ENCODE data around the gene BCAP29. TPM values are rescaled to one million over a fixed set of nuclear protein-coding genes. Genes with fewer than 3 reads are reported as not detected.
A peak's percentile ranks its signal among the peaks of the same experiment; 100 is the strongest.
"Not testable (repeated sequence)": the region's sequence is repeated elsewhere in the genome, so short reads cannot be mapped to it uniquely, and the experiment has no call there.

The BCAP29 gene, protein sequence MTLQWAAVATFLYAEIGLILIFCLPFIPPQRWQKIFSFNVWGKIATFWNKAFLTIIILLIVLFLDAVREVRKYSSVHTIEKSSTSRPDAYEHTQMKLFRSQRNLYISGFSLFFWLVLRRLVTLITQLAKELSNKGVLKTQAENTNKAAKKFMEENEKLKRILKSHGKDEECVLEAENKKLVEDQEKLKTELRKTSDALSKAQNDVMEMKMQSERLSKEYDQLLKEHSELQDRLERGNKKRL
- 25.1 TPM for total RNA-seq

DNA sequence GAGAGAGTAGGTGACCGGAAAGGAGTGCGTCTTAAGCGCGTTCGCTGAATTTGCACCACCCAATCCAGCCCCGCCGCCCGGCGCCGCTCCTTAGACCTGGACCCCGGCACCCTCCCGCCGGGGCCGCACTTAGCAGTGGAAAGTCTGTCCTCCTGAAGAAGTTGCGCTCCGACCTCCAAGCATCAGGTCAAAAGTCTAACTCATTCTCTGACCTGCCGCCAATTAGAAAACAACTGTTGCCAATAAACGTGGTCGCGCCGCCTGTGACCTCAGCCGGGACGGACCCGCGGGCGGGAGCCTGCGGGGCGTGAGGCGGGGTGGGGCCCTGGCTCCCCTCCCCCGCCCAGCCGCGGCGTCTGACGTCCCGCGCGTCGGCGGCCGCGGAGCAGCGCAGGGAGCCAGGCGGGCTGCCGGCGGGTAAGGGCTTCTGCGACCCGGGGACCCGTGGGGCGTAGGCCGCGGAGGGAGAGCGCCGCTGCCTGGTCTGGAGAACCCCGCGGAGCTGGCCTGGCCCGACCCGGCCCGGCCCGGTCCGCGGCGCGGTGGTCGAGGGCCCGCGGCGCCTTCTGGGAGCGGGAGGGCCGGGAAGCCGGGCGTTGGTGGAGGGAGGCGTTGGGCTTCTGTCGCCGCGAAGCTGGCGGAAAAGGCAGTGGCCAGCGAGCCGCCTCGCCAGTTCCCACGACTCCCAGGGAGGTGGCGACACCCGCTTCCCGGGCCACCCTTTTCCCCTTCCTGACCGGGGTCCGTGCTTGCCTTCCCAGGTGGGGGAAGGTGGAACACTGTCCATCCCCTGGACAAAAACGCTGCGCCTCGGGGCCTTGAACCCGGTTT, at the start of gene BCAP29:
BCAP29 (plus strand) TSS at position 362 of the 831 bp plus-strand sequence. CDS start 527 bp downstream, outside the sequence.
- DNase-seq (ENCODE audit: low spot score) (peak; percentile 83), ATAC-seq (peak; percentile 96)

GRCh38 chr7:107530751-107531150, 49.3 kb upstream of the BCAP29 start:
- no peak for DNase-seq (ENCODE audit: low spot score)
- no peak for ATAC-seq

DNA sequence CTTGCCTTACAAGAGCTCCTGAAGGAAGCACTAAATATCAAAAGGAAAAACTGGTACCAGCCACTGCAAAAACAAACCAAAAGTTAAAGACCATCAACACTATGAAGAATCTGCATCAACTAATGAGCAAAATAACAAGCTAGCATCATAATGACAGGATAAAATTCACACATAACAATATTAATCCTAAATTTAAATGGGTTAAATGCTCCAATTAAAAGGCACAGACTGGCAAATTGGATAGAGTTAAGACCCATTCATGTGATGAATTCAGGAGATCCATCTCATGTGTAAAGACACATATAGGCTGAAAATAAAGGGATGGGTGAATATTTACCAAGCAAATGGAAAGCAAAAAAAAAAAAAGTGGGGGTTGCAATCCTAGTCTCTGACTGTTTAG, 45.9 kb upstream of the BCAP29 start:
- no peak for DNase-seq (ENCODE audit: low spot score)
- ATAC-seq, result no peak

DNA sequence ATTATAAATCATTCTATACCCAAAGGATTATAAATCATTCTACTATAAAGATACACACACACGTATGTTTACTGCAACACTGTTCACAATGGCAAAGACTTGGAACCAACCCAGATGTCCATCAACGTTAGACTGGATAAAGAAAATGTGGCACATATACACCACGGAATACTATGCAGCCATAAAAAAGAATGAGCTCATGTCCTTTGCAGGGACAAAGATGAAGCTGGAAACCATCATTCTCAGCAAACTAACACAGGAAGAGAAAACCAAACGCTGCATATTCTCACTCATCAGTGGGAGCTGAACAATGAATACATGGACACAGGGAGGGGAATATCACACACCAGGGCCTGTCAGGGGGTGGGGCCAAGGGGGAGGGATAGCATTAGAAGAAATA, 42.8 kb upstream of the BCAP29 start:
- ATAC-seq; DNase-seq (ENCODE audit: low spot score): not testable (repeated sequence)

DNA sequence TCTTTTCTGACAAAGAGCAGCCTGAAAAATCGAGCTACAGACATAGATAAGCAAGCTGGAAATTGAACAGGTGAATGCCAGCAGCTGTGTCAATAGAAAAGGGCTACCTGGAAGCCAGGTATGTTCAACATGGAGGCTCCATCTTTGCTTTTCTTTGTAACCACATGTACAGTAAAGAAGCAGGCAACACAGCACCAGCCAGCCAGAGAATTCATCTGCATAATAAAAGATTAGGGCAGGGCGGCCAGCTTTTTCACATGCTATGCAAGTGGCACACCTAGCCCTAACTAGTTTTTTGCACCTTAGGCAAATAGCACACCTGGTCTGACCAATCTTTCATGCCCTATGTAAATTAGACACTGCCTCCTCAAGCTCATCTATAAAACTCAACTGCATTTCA, 42.0 kb upstream of the BCAP29 start:
- ATAC-seq, result no peak
- no peak for DNase-seq (ENCODE audit: low spot score)

- DNase-seq (ENCODE audit: low spot score) (no peak), ATAC-seq (no peak)
These were observed 36.6 kb upstream of the BCAP29 start for GRCh38 chr7:107543338-107543993.

- DNase-seq (ENCODE audit: low spot score), result no peak
- no peak for ATAC-seq
These were observed 35.0 kb upstream of the BCAP29 start for GRCh38 chr7:107544848-107545591.

GRCh38 chr7:107551936-107552335, 28.1 kb upstream of the BCAP29 start:
- no peak for ATAC-seq
- no peak for DNase-seq (ENCODE audit: low spot score)

DNA sequence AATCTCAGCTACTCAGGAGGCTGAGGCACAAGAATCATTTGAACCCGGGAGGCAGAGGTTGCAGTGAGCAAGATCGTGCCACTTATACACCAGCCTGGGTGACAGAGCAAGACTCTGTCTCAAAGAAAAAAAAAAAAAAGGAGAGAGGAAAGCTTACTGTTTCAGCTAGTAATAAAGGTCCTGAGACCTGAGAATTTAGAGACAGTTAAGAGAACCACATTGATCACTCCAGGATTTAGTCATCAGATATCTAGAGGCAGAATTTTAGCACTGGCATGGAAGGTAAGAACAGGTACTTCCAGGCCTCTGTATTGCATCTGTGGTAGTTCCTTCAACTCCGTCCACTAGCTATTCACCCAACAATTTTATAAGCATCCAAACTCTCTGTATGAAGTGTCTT, 24.2 kb upstream of the BCAP29 start:
- ATAC-seq, result no peak
- no peak for DNase-seq (ENCODE audit: low spot score)

DNA sequence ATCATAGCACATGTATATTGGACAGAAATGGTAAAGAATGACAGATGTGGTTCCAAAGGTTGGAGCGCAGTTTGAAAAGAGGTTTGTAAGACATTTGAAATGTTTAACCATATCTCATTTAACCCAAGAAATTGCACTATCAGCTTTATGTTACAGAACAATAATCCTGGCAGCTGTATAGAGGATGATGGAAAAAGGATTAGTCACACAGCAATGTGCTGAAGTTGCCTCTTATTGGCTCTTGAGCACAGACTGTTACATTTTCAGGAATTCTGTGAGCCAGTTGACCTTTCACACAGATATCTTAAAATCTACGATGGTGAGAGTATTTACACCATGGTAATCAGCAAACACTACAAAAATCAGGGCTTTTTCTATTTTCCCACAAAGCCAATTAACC, 20.2 kb upstream of the BCAP29 start:
- ATAC-seq (no peak), DNase-seq (ENCODE audit: low spot score) (no peak)

DNA sequence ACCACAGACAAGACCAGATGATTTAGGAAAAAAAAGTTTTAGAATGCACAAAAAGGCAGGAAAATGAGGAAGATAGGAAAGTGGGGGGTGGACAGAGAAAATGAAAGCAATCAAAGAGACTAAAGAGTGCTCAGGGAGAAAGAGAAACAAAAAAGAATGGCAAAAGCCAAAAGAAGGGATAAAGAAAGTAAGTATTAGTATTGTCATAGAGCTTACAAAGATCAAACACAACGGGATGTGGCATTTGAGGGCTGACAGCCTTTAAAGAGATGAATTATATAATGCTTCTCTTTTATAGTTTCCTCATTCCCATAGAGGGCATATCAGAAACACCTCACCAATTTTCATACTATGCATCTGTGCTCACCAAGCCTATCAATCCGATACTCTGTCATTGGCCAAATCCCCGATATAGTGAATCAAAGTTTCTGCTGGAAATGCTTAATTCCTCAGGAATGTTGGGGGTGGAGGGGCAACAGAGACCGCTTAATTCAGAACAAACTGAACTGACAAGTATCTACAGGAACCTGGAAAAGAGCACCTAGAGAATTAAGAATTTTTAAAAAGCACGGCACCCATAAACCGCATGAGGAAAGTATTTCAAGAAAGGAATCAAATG, 19.0 kb upstream of the BCAP29 start:
- no peak for ATAC-seq
- no peak for DNase-seq (ENCODE audit: low spot score)

- DNase-seq (ENCODE audit: low spot score), result no peak
- ATAC-seq, result peak; percentile 84
These were observed 16.8 kb upstream of the BCAP29 start for GRCh38 chr7:107563081-107563774.

DNA sequence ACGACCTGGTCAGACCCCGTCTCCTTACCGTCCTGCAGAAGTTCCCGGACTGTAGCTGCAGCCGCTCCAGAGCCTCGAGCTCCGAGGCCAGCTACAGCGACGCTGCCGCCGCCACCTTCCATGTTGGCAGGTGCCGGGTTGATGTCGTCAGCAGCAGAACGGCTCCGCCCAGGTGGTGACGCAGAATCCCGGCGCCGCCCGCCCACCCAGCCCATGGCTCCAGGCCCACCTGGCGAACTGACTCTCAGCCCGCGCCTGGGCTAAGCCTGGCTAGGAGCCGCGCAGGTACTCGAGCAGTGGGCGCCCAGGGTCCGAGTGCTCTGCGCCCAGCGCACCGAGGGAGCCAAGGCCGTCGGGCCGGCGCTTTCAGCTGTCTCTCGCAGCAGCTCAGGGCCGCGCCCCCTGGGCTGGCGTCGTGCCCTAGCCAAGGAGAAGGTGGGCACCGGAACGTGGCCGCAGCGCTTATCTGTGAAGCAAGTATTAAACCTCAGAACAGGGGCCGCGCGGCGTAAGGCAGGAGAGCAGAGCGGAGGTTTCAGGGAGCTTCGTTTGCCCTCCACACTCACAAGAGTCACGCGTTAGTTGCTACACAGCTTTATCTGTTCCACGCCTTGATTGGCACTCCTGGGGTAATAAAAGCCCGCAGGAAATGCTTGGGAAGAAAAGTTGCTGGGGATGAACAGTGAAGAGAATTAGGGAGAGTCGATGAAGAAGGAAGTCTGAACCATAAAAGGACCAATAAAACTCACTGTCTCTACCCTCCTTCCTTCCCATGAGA, 16.1 kb upstream of the BCAP29 start, which contains the start of the genes COG5 and DUS4L:
COG5 (minus strand) TSS at position 146 of the 778 bp plus-strand sequence; CDS start at position 122, 24 bp downstream.
DUS4L (plus strand) TSS at position 197 of the 778 bp plus-strand sequence. CDS start 3,100 bp downstream, outside the sequence.
- DNase-seq (ENCODE audit: low spot score) (peak; percentile 88), ATAC-seq (peak; percentile 93)

DNA sequence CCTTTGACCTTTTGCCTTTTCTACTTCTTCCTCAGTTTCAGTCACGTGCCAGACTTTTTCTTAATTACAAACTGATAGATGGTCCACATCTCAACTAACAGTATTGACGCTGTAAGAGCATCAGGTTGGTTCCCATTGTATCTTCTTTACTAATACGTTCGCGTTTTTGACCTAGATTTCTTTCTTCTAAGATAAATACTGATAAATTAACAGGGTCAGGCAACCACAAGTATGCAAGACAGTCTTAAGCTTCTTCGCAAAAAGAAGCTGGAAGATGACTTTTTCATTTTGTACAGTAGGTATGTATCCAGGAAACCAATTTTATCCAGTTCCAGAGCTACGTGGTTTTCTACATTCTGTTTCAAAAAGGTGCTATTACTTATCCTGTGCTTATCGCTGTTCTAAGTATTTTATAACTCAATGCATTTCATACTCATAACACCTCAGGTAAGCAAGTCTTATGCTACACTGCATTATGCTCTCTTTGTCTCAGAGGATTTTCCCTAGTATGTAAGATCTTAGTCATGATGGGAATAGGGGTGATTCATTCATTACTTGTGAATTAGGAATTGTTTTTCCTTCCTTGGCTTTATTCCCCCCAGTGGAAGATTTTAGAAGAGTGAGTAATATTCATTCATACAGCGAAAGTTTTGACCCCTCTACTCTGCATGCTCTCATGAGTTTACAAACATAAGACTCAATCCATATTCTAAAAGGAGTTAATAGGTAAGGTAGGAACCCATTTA, 15.3 kb upstream of the BCAP29 start:
- no peak for DNase-seq (ENCODE audit: low spot score)
- no peak for ATAC-seq

DNA sequence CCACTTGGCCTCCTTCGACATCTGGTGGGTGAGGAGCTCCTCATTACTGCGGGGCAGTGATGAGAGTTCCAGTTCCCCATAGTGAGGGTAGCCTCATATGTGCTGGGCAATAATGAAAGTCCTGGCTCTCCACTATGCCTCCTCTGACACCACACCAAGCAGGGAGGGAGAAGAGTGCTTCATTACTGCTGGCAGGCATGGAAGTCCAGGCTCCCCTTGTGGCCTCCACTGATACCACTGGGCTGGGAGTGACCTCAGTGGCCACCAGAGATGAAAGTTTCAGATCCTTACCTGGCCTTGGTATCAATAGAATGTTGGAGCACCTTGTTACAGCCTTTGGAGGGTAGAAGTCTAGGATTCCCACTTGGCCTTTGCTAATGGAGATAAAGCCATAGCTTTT, 9.7 kb upstream of the BCAP29 start:
- DNase-seq (ENCODE audit: low spot score) (no peak), ATAC-seq (no peak)

DNA sequence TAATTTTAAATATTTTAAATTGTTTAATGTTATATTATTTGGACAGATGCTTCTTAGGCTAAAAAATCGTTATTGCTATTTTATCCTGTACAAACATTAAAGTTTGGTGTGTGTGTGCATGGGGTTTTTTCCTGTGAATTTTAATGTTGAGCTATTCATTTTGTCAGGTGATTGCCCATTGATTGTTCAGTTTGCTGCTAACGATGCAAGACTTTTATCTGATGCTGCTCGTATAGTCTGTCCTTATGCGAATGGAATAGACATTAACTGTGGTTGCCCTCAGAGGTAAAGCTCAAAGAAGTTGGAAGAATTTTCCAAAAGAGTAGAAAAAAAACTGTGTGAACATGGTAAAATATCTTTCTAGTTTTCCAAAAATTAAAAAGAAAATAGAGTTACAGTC, 6.5 kb upstream of the BCAP29 start:
- ATAC-seq, result no peak
- no peak for DNase-seq (ENCODE audit: low spot score)

DNA sequence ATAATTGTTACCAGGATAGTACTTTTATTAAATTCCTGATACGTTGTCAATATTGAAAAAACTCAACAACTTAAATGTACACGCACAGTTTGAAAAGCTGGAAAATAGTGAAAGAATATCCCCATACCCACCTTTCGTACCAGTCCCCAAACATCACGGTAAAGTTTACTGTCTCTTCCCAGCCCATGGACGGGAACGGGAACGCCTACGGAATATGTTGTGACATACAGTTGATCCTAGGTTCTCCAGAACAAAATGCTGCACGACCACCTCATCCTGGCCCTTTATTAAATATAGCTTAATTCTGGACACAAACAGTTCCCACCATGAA, 527 bp upstream of the BCAP29 start:
- ATAC-seq (peak; percentile 19), DNase-seq (ENCODE audit: low spot score) (no peak)

DNA sequence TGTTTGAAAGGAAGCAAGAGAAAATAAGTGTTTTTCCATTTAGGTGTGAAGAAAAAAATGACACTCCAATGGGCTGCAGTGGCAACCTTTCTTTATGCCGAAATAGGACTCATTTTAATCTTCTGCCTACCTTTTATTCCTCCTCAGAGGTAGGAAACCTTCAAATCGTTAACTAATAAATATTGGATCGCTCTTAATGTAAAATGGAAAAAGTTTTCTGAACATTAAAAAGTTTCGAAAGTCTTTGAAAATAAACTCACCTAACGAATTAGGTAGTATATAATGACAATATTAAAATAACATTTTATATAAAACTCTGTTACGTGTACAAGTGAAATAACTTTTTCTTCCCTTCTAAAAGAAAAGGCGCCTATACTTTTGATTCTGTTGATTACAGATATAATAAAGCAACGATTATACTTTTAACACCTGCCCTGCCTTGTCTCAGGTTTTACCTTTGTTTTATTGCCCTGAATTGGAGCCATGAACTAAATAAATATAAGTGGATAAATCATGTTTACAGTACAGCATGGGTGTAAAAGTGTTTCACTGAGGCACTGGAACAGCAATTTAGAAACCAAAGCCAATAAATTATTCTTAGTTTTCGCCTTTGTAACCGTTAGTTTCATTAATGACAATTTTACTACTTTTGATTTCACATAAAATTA, 804 bp downstream of the BCAP29 start:
- DNase-seq (ENCODE audit: low spot score) (no peak), ATAC-seq (no peak)

Measured in left lobe of liver (tissue), 2 donors.